H1 (cell line): ENCODE data around the gene SLC39A13. TPM values are rescaled to one million over a fixed set of nuclear protein-coding genes. Genes with fewer than 3 reads are reported as not detected.

Experiments
- CTCF ChIA-PET: fragments of 300-600 bp; sonication (Branson Sonifier 250); formaldehyde crosslinking; loops from one replicate; lab custom pipeline; 2021; ENCODE audit not compliant: partially characterized antibody; lab: Charles Lee
- POLR2A ChIA-PET: fragments of 300-600 bp; sonication (Branson Sonifier 250); formaldehyde crosslinking; loops from one replicate; lab custom pipeline; 2021; ENCODE audit warnings: inconsistent platforms; ENCODE audit not compliant: partially characterized antibody; lab: Charles Lee
- DNase-seq, 2 experiments: peaks; one replicate each; pipeline versions ENCODE4 v3.0.0 to v3.0.0-alpha.2; 2010 to 2022; ENCODE audit warnings: low spot score in 2 of 2, low read depth in 1 of 2, mixed read lengths in 1 of 2
- FAIRE-seq: peaks from 2 replicates; lab custom pipeline; 2011; peaks lifted over from hg19 to GRCh38; lab: Jason Lieb, UNC
- H2AFZ ChIP-seq: 2 replicates; pipeline ENCODE4 v1.8.1; 2012; ENCODE audit warnings: low read length, inconsistent platforms
- H2AK5ac ChIP-seq: 2 replicates; pipeline ENCODE4 v1.6.1; 2013; ENCODE audit warnings: low read depth, low read length
- H2BK120ac ChIP-seq: replicated peaks from 2 replicates; pipeline ENCODE3; 2013; ENCODE audit warnings: low read depth, low read length, inconsistent platforms
- H2BK12ac ChIP-seq: 2 replicates; pipeline ENCODE4 v1.6.1; 2013; ENCODE audit warnings: low read depth, low read length
- H2BK15ac ChIP-seq: 2 replicates; pipeline ENCODE4 v1.6.1; 2013; ENCODE audit warnings: low read length
- H2BK20ac ChIP-seq: 2 replicates; pipeline ENCODE4 v1.6.1; 2013; ENCODE audit warnings: low read length
- H2BK5ac ChIP-seq: 2 replicates; pipeline ENCODE4 v1.6.1; 2013; ENCODE audit warnings: low read depth, low read length
- H3K14ac ChIP-seq: 2 replicates; pipeline ENCODE4 v1.6.1; 2013; ENCODE audit warnings: inconsistent platforms; ENCODE audit not compliant: insufficient read length
- H3K18ac ChIP-seq: 2 replicates; pipeline ENCODE4 v1.6.1; 2013; ENCODE audit warnings: low read length; ENCODE audit errors: extremely low read depth
- H3K23ac ChIP-seq: 2 replicates; pipeline ENCODE4 v1.6.1; 2013; ENCODE audit warnings: inconsistent platforms; ENCODE audit not compliant: insufficient read length
- H3K23me2 ChIP-seq: 2 replicates; pipeline ENCODE4 v1.6.1; 2013; ENCODE audit warnings: low read depth, low read length
- H3K27ac ChIP-seq: 2 replicates; pipeline ENCODE4 v1.6.1; 2011; ENCODE audit warnings: low read depth, low read length, inconsistent platforms
- H3K27me3 ChIP-seq, 4 experiments: replicated peaks in 1 of 4; 1 replicate in 1 of 4; 2 replicates in 3 of 4; pipeline versions ENCODE4 v1.6.1 to v1.8.1; 2011 to 2013; ENCODE audit warnings: low read length in 3 of 4, mild to moderate bottlenecking in 3 of 4, inconsistent platforms in 2 of 4, mixed read lengths in 2 of 4, moderate library complexity in 1 of 4; ENCODE audit not compliant: control insufficient read depth in 3 of 4, insufficient read depth in 3 of 4; ENCODE audit errors: extremely low read depth in 1 of 4
- H3K36me3 ChIP-seq, 4 experiments: 2 replicates each; pipeline versions ENCODE4 v1.6.1 to v1.8.1; 2011 to 2013; ENCODE audit warnings: mild to moderate bottlenecking in 4 of 4, low read length in 3 of 4, moderate library complexity in 2 of 4, control low read depth in 1 of 4, inconsistent platforms in 1 of 4; ENCODE audit not compliant: insufficient read depth in 4 of 4, control insufficient read depth in 2 of 4
- H3K4ac ChIP-seq: replicated peaks from 2 replicates; pipeline ENCODE3; 2013; ENCODE audit warnings: low read length, low read depth, mixed read lengths, inconsistent platforms; ENCODE audit not compliant: insufficient read length
- H3K4me1 ChIP-seq, 4 experiments: replicated peaks in 1 of 4; 1 replicate in 1 of 4; 2 replicates in 3 of 4; pipeline versions ENCODE4 v1.6.1 to v1.8.1; 2011 to 2013; ENCODE audit warnings: low read length in 3 of 4, inconsistent platforms in 2 of 4, mixed read lengths in 1 of 4; ENCODE audit not compliant: insufficient read depth in 4 of 4, control insufficient read depth in 3 of 4
- H3K4me2 ChIP-seq, 2 experiments: 2 replicates each; pipeline versions ENCODE4 v1.6.1 to v1.8.1; 2011 to 2013; ENCODE audit warnings: low read depth in 2 of 2, low read length in 2 of 2, control low read depth in 1 of 2, inconsistent platforms in 1 of 2, mild to moderate bottlenecking in 1 of 2; ENCODE audit not compliant: insufficient read depth in 1 of 2
- H3K4me3 ChIP-seq, 4 experiments: fragments of 200-600, 300-600 bp in 1 of 4; sonication (generic), shearing (Covaris generic), sonication (Bioruptor Twin) in 1 of 4; 2 replicates each; pipeline versions ENCODE4 v1.5.1 to v1.8.1; 2011 to 2016; ENCODE audit warnings: low read length in 4 of 4, low read depth in 3 of 4, control low read depth in 2 of 4, inconsistent platforms in 2 of 4, mild to moderate bottlenecking in 2 of 4, mixed read lengths in 1 of 4, moderate library complexity in 1 of 4; ENCODE audit not compliant: insufficient read depth in 2 of 4; ENCODE audit errors: extremely low read depth in 1 of 4
- H3K56ac ChIP-seq: replicated peaks from 2 replicates; pipeline ENCODE3; 2013; ENCODE audit warnings: low read depth, mild to moderate bottlenecking, mixed read lengths, low read length, inconsistent platforms; ENCODE audit not compliant: insufficient read length
- H3K79me1 ChIP-seq: 2 replicates; pipeline ENCODE4 v1.6.1; 2013; ENCODE audit warnings: low read depth, low read length, control low read depth
- H3K79me2 ChIP-seq, 2 experiments: 2 replicates each; pipeline versions ENCODE4 v1.6.1 to v1.8.1; 2012 to 2013; ENCODE audit warnings: low read length in 2 of 2, mild to moderate bottlenecking in 2 of 2, inconsistent platforms in 1 of 2; ENCODE audit not compliant: insufficient read depth in 2 of 2, control insufficient read depth in 1 of 2
- H3K9ac ChIP-seq, 4 experiments: replicated peaks in 1 of 4; 1 replicate in 1 of 4; 2 replicates in 3 of 4; pipeline versions ENCODE4 v1.6.1 to v1.8.1; 2011 to 2013; ENCODE audit warnings: low read depth in 3 of 4, low read length in 3 of 4, control low read depth in 2 of 4, mild to moderate bottlenecking in 2 of 4, moderate library complexity in 2 of 4, inconsistent platforms in 1 of 4; ENCODE audit errors: extremely low read depth in 1 of 4
- H3K9me3 ChIP-seq, 2 experiments: 2 replicates each; pipeline versions ENCODE4 v1.6.1 to v1.8.1; 2012 to 2013; ENCODE audit warnings: mild to moderate bottlenecking in 2 of 2, moderate library complexity in 2 of 2, control low read depth in 1 of 2, inconsistent platforms in 1 of 2, low read depth in 1 of 2, low read length in 1 of 2, mixed read lengths in 1 of 2; ENCODE audit not compliant: insufficient read depth in 2 of 2
- H4K20me1 ChIP-seq, 2 experiments: replicated peaks in 1 of 2; 2 replicates each; pipeline versions ENCODE3 to v1.8.1; 2011 to 2013; ENCODE audit warnings: inconsistent platforms in 2 of 2, low read length in 2 of 2, mild to moderate bottlenecking in 1 of 2; ENCODE audit not compliant: insufficient read depth in 2 of 2, control insufficient read depth in 1 of 2
- H4K5ac ChIP-seq: 2 replicates; pipeline ENCODE4 v1.6.1; 2013; ENCODE audit warnings: low read length, low read depth, mixed read lengths, inconsistent platforms; ENCODE audit not compliant: insufficient read length
- H4K8ac ChIP-seq: 2 replicates; pipeline ENCODE4 v1.8.0; 2013; ENCODE audit warnings: mild to moderate bottlenecking, moderate library complexity, low read length, inconsistent platforms; ENCODE audit not compliant: insufficient read depth; ENCODE audit errors: extremely low read depth
- H4K91ac ChIP-seq: replicated peaks from 2 replicates; pipeline ENCODE3; 2013; ENCODE audit warnings: low read length, mixed read lengths, inconsistent platforms; ENCODE audit not compliant: insufficient read length
- ASH2L ChIP-seq: fragments of 200-600, 300-600 bp; sonication (generic); IDR thresholded peaks from one replicate; pipeline ENCODE4 v1.7.1; 2017; ENCODE audit warnings: low read length
- KDM4A ChIP-seq: IDR thresholded peaks from one replicate; pipeline ENCODE4 v1.7.1; 2012; ENCODE audit warnings: low read depth, mild to moderate bottlenecking, moderate library complexity, low read length, inconsistent platforms; ENCODE audit not compliant: severe bottlenecking
- MAX ChIP-seq: IDR thresholded peaks from 2 replicates; pipeline ENCODE4 v1.6.1; 2012; ENCODE audit warnings: inconsistent platforms
- RAD21 ChIP-seq, 2 experiments: IDR thresholded peaks in 1 of 2; conservative IDR thresholded peaks in 1 of 2; 2 replicates each; pipeline ENCODE4 v1.6.1; 2011; ENCODE audit warnings: low read depth in 2 of 2, low read length in 2 of 2, improper control_type of control experiment in 1 of 2, inconsistent platforms in 1 of 2, mild to moderate bottlenecking in 1 of 2, moderate library complexity in 1 of 2
- RNF2 ChIP-seq: fragments of 200-900, 300-1000 bp; sonication (generic); IDR thresholded peaks from 2 replicates; pipeline ENCODE4 v1.7.1; 2016; ENCODE audit warnings: borderline replicate concordance, low read depth, mild to moderate bottlenecking, antibody characterized with exemption, low read length; ENCODE audit not compliant: poor library complexity, severe bottlenecking; ENCODE audit errors: missing control alignments
- SIN3A ChIP-seq, 2 experiments: IDR thresholded peaks in 1 of 2; conservative IDR thresholded peaks in 1 of 2; 2 replicates each; pipeline ENCODE4 v1.6.1; 2011 to 2012; ENCODE audit warnings: low read length in 2 of 2, improper control_type of control experiment in 1 of 2, low read depth in 1 of 2, mild to moderate bottlenecking in 1 of 2
- SRF ChIP-seq: IDR thresholded peaks from 2 replicates; pipeline ENCODE4 v1.6.1; 2011; ENCODE audit warnings: mild to moderate bottlenecking, low read depth, low read length, moderate library complexity
- ZNF274 ChIP-seq: IDR thresholded peaks from 2 replicates; pipeline ENCODE4 v1.7.0; 2012; ENCODE audit warnings: low read length, borderline replicate concordance; ENCODE audit errors: extremely low read depth
- WGBS, 2 experiments: shearing (Covaris generic) in 1 of 2; methylation state at CpG; one replicate each; pipeline versions ENCODE4 v1.1.6 to v1.1.7; 2013 to 2015; ENCODE audit warnings: low lambda C conversion rate in 2 of 2, mixed read lengths in 2 of 2, inconsistent platforms in 1 of 2, low coverage in 1 of 2, missing lambda C conversion rate in 1 of 2; ENCODE audit not compliant: insufficient replicate concordance in 2 of 2, insufficient coverage in 1 of 2, insufficient read length in 1 of 2; ENCODE audit errors: extremely low coverage in 1 of 2, missing lambda C conversion rate in 1 of 2; 5-methylcytosine and 5-hydroxymethylcytosine counted together
- polyA plus RNA-seq, 7 experiments: library from polyadenylated mRNA; depleted of rRNA in 3 of 7; stranded (reverse) in 5 of 7; unstranded in 2 of 7; fragments of >200 nt in 5 of 7; fragments of 200-250 nt in 2 of 7; gene quantifications; 1 replicate in 5 of 7; 2 replicates in 1 of 7; 4 replicates in 1 of 7; pipeline versions ENCODE4 v1.2.1 to v1.2.3, GENCODE V29; 2011 to 2013; ENCODE audit warnings: missing spikeins in 2 of 7, mixed read lengths in 2 of 7
- total RNA-seq: library from RNA; stranded (reverse); fragmentation: NEBNext Ultra II Directional; extraction: Animal tissue kit (Norgen Biotek cat#: 25700); gene quantifications from 2 replicates; pipeline ENCODE4 v1.2.1, GENCODE V29; 2021

SLC39A13 gene
- total and polyA plus RNA-seq, 2 of the 8 experiments (the other 6 are each of a cell fraction or from before 2014, with no cell fraction given), result 23.2 to 30.0 TPM

- peak overlapping the region; percentile 54 for H4K91ac ChIP-seq
- no peak overlapping the region for H3K4me3 ChIP-seq
- H2BK20ac ChIP-seq, result no peak overlapping the region
- peaks cover 0 to 2% of the 10 kb centered on the region in 2 experiments for H4K20me1 ChIP-seq
- H2BK120ac ChIP-seq, result no peak overlapping the region
- no peak overlapping the region for H3K56ac ChIP-seq
- H2AFZ ChIP-seq, result no peak overlapping the region
- H2BK12ac ChIP-seq, result no peak overlapping the region
- no peak overlapping the region for H4K8ac ChIP-seq
- H3K9ac ChIP-seq, result no peak overlapping the region
- no peak overlapping the region for H3K4me2 ChIP-seq
- peaks cover 9% of the 10 kb centered on the region; the same call in 1 of the 2 replicates for H3K23me2 ChIP-seq
- no peaks in the 10 kb centered on the region for H3K79me2 ChIP-seq
- no peak overlapping the region for H4K5ac ChIP-seq
- DNase-seq, result no peak
- H3K79me1 ChIP-seq, result no peaks in the 10 kb centered on the region
- ChIA-PET POLR2A (interaction anchor here (0.8 to 1.4 kb wide), 3 partner anchors 24 to 39 kb away, joined by 3 to 4 read pairs (median 4); no protein-coding TSS in a partner anchor), CTCF (interaction anchor here (1.0 to 2.9 kb wide), 3 partner anchors 9 to 53 kb away, joined by 3 to 8 read pairs (median 4); no protein-coding TSS in a partner anchor)
- TF ChIP-seq RNF2 (no peak), MAX (no peak), ASH2L (no peak), KDM4A (no peak), SRF (no peak), ZNF274 (no peak), SIN3A (conservative IDR thresholded peaks at IDR 0.05 in 1 of 2, IDR thresholded peaks at IDR 0.05 in 1 of 2; ENCODE audit: low read depth in 1 of 2, low read length in 2 of 2) (no peak), RAD21 (IDR thresholded peaks at IDR 0.05 in 1 of 2, conservative IDR thresholded peaks at IDR 0.05 in 1 of 2; ENCODE audit: low read depth in 2 of 2, low read length in 2 of 2) (no peak)
- no peak overlapping the region for H3K14ac ChIP-seq
- H3K27ac ChIP-seq, result no peak overlapping the region
- H3K4me1 ChIP-seq, result peaks cover 0 to 5% (median 2%) of the 10 kb centered on the region in 4 experiments; a peak in 5 of 7 replicates
- no peak overlapping the region for H3K23ac ChIP-seq
- no peaks in the 10 kb centered on the region for H3K27me3 ChIP-seq
- no peak overlapping the region; the same call in 1 of the 2 replicates for H2BK15ac ChIP-seq
- no peak overlapping the region for H2AK5ac ChIP-seq
- no peak overlapping the region for H3K18ac ChIP-seq
- H3K9me3 ChIP-seq, result no peaks in the 10 kb centered on the region
- 80% methylated on average over 2 of the region's 2 CpGs; no CpG with 5 or more reads in 1 of the 2 experiments for WGBS, 2 experiments
- FAIRE-seq, result no peak
- peak overlapping the region; percentile 53 for H3K4ac ChIP-seq
- no peak overlapping the region for H2BK5ac ChIP-seq
- no peaks in the 10 kb centered on the region for H3K36me3 ChIP-seq
Observed at GRCh38 chr11:47379317-47379716, 29.1 kb upstream of the SLC39A13 start.
